HuH-7 (cell line): ENCODE measurements around the gene C1orf50.
A peak's percentile ranks its signal among the peaks of the same experiment; 100 is the strongest.
"Not testable (repeated sequence)": the region's sequence is repeated elsewhere in the genome, so short reads cannot be mapped to it uniquely, and the experiment has no call there.

Experiments used
- DNase-seq: peaks from one replicate; pipeline ENCODE4 v3.0.0; 2011; ENCODE audit warnings: low spot score

Gene C1orf50

GRCh38 chr1:42766741-42767509 lies at the start of gene C1orf50, which contains the start of gene P3H1:
TSS of gene C1orf50 (plus strand) at chr1:42767249. CDS start at chr1:42767312, 63 bp downstream.
TSS of gene P3H1 (minus strand) at chr1:42767028. CDS start at chr1:42766971, 57 bp downstream.
- DNase-seq: peak; percentile 95

- DNase-seq: no peak
Observed at GRCh38 chr1:42720868-42721267, 46.2 kb upstream of the C1orf50 start.

GRCh38 chr1:42721926-42722325 lies 45.1 kb upstream of the C1orf50 start:
- DNase-seq: no peak

- DNase-seq: not testable (repeated sequence)
Observed at GRCh38 chr1:42722403-42722802, 44.6 kb upstream of the C1orf50 start.

- no peak for DNase-seq
Observed at GRCh38 chr1:42723511-42723910, 43.5 kb upstream of the C1orf50 start.

- not testable (repeated sequence) for DNase-seq
Observed at GRCh38 chr1:42725820-42726219, 41.2 kb upstream of the C1orf50 start.

GRCh38 chr1:42730002-42730401 lies 37.0 kb upstream of the C1orf50 start:
- no peak for DNase-seq

GRCh38 chr1:42730988-42731387 lies 36.1 kb upstream of the C1orf50 start:
- no peak for DNase-seq

GRCh38 chr1:42731585-42731984 lies 35.5 kb upstream of the C1orf50 start:
- DNase-seq: no peak

GRCh38 chr1:42732126-42732680 lies 34.8 kb upstream of the C1orf50 start:
- no peak for DNase-seq

GRCh38 chr1:42733415-42734200 lies 33.4 kb upstream of the C1orf50 start:
- DNase-seq: no peak

GRCh38 chr1:42734201-42735035 lies 32.6 kb upstream of the C1orf50 start:
- no peak for DNase-seq

GRCh38 chr1:42735056-42735455 lies 32.0 kb upstream of the C1orf50 start:
- DNase-seq: no peak

GRCh38 chr1:42735477-42736105 lies 31.5 kb upstream of the C1orf50 start:
- no peak for DNase-seq

GRCh38 chr1:42736152-42736551 lies 30.9 kb upstream of the C1orf50 start:
- peak; percentile 86 for DNase-seq

GRCh38 chr1:42736571-42737200 lies 30.4 kb upstream of the C1orf50 start:
- DNase-seq: no peak

GRCh38 chr1:42737257-42737656 lies 29.8 kb upstream of the C1orf50 start:
- DNase-seq: no peak

GRCh38 chr1:42737986-42738677 lies 28.9 kb upstream of the C1orf50 start:
- no peak for DNase-seq

GRCh38 chr1:42738678-42739226 lies 28.3 kb upstream of the C1orf50 start:
- no peak for DNase-seq
